ENCODE data around the gene NKAIN1.
"Not testable (repeated sequence)": the region's sequence is repeated elsewhere in the genome, so short reads cannot be mapped to it uniquely, and the experiment has no call there.

The NKAIN1 gene

GRCh38 chr1:31232689-31233088, 7.0 kb downstream of the NKAIN1 start:
- no peak for DNase-seq

GRCh38 chr1:31231802-31232201, 7.9 kb downstream of the NKAIN1 start:
- no peak for DNase-seq

- DNase-seq: no peak
Measured at GRCh38 chr1:31230378-31230777, 9.3 kb downstream of the NKAIN1 start.

- no peak for DNase-seq
Measured at GRCh38 chr1:31228986-31229385, 10.7 kb downstream of the NKAIN1 start.

- DNase-seq: no peak
Measured at GRCh38 chr1:31227891-31228568, 11.7 kb downstream of the NKAIN1 start.

GRCh38 chr1:31224068-31224467, 15.6 kb downstream of the NKAIN1 start:
- no peak for DNase-seq

GRCh38 chr1:31222176-31222575, 17.5 kb downstream of the NKAIN1 start:
- DNase-seq: no peak

GRCh38 chr1:31221072-31221471, 18.6 kb downstream of the NKAIN1 start:
- no peak for DNase-seq

GRCh38 chr1:31219489-31219888, 20.2 kb downstream of the NKAIN1 start:
- DNase-seq: no peak

GRCh38 chr1:31218705-31219104, 21.0 kb downstream of the NKAIN1 start:
- no peak for DNase-seq

GRCh38 chr1:31216016-31216415, 23.7 kb downstream of the NKAIN1 start:
- DNase-seq: no peak

- DNase-seq: no peak
Measured at GRCh38 chr1:31215065-31215570, 24.6 kb downstream of the NKAIN1 start.

- no peak for DNase-seq
Measured at GRCh38 chr1:31214316-31215064, 25.2 kb downstream of the NKAIN1 start.

GRCh38 chr1:31208361-31208945, 31.2 kb downstream of the NKAIN1 start:
- no peak for DNase-seq

GRCh38 chr1:31207569-31207968, 32.1 kb downstream of the NKAIN1 start:
- DNase-seq: no peak

GRCh38 chr1:31207046-31207445, 32.6 kb downstream of the NKAIN1 start:
- no peak for DNase-seq

- no peak for DNase-seq
Measured at GRCh38 chr1:31203215-31203614, 36.5 kb downstream of the NKAIN1 start.

- DNase-seq: peak; percentile 60
Measured at GRCh38 chr1:31201931-31202360, 37.7 kb downstream of the NKAIN1 start.

GRCh38 chr1:31199949-31200348, 39.7 kb downstream of the NKAIN1 start:
- DNase-seq: no peak

- DNase-seq: no peak
Measured at GRCh38 chr1:31199236-31199790, 40.4 kb downstream of the NKAIN1 start.

GRCh38 chr1:31198600-31198999, 41.1 kb downstream of the NKAIN1 start:
- no peak for DNase-seq

GRCh38 chr1:31198150-31198549, 41.5 kb downstream of the NKAIN1 start:
- no peak for DNase-seq

GRCh38 chr1:31196685-31197084, 43.0 kb downstream of the NKAIN1 start:
- DNase-seq: no peak

- not testable (repeated sequence) for DNase-seq
Measured at GRCh38 chr1:31195267-31195666, 44.4 kb downstream of the NKAIN1 start.

Measured in NCI-H524 treated with DMSO at 0.1 percent for 48 hours (cell line).